ENCODE results near the gene APH1B. TPM values are rescaled to one million over a fixed set of nuclear protein-coding genes. Genes with fewer than 3 reads are reported as not detected.
A peak's percentile ranks its signal among the peaks of the same experiment; 100 is the strongest.

Gene APH1B
- total and polyA plus RNA-seq, 9 of the 15 experiments (the other 6 are each of a cell fraction or from before 2014, with no cell fraction given): 5.1 to 9.7 (median 7.0) TPM

DNA sequence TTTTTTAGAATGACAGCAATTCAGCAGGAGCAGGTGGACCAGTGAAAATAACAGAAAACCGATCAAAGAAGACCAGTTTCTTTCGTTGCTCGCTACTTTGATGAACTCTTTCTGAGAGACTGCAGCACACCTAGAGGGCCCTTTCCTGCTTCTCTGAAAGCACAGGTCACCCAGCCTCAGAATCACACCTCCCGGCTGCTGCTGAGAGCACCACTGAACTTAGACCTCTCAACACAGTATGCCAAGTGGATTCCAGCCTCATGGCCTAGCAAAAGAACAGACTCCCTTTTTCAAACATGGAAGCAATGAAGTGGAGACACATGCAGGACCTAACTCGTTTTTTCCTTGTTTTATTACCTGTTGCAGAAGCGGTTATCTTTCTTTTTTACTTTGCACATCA, 13.9 kb upstream of the APH1B start (continued):
- no peak for TF ChIP-seq ZNF444 (CRISPR knock-in tag; IDR thresholded peaks at IDR 0.05)
- TF ChIP-seq ZNF316 (IDR thresholded peaks at IDR 0.05): no peak

- Histone ChIP-seq H3K36me3 (ENCODE audit: control insufficient read depth, insufficient read depth, low read length) (peaks cover 48% of the 10 kb centered on the region), H3K4me3 (no peak overlapping the region), H3K4me1 (replicated peaks in 1 of 2; ENCODE audit: control insufficient read depth in 2 of 2, insufficient read depth in 2 of 2, low read length in 2 of 2) (no peaks in the 10 kb centered on the region), H3K4me2 (ENCODE audit: insufficient read depth, low read length) (no peak overlapping the region), H3K27me3 (ENCODE audit: control insufficient read depth in 2 of 2, insufficient read depth in 2 of 2, low read length in 2 of 2) (no peaks in the 10 kb centered on the region), H3K27ac (ENCODE audit: extremely low read depth, low read depth, low read length) (no peak overlapping the region), H4K20me1 (replicated peaks; ENCODE audit: control insufficient read depth, insufficient read depth, low read length) (no peaks in the 10 kb centered on the region), H3K79me2 (ENCODE audit: control insufficient read depth, insufficient read depth, low read length) (no peaks in the 10 kb centered on the region), H3K9me3 (replicated peaks; ENCODE audit: control insufficient read depth, insufficient read depth, low read depth, low read length) (no peaks in the 10 kb centered on the region), H3K9ac (ENCODE audit: insufficient read depth in 1 of 2, low read depth in 2 of 2, low read length in 2 of 2) (no peak overlapping the region), H3K9me1 (ENCODE audit: control insufficient read depth, insufficient read depth, low read length) (no peaks in the 10 kb centered on the region), H2AFZ (ENCODE audit: low read depth, low read length) (no peak overlapping the region)
- ChIA-PET POLR2A (interaction anchor here (0.9 to 1.5 kb wide), 3 partner anchors 8 to 12 kb away, joined by 3 to 4 read pairs (median 3); no protein-coding TSS in a partner anchor), CTCF (ENCODE audit: low intra/inter-chr PET ratio) (no interaction called here)
- TF ChIP-seq GTF2B (IDR thresholded peaks at IDR 0.05; ENCODE audit: extremely low read depth, insufficient read length) (no peak), MTA3 (IDR thresholded peaks at IDR 0.05; ENCODE audit: borderline replicate concordance) (no peak), HMG20B (CRISPR knock-in tag; IDR thresholded peaks at IDR 0.05) (no peak), PURB (CRISPR knock-in tag; IDR thresholded peaks at IDR 0.05; ENCODE audit: low read depth) (no peak), HCFC1 (IDR thresholded peaks at IDR 0.05; ENCODE audit: low read depth, low read length) (no peak)
- intact Hi-C loops (cut with micrococcal nuclease): no loop called here
- FAIRE-seq (peak; percentile 26), ATAC-seq (no peak), DNase-seq (ENCODE audit: extremely low read depth in 1 of 4, low spot score in 3 of 4) (no peak)
- in situ Hi-C loops (cut with MboI): no loop called here
- no TSS peak for BruUV-seq (replicated peaks)
- WGBS (ENCODE audit: insufficient coverage, low coverage, missing lambda C conversion rate): 63% methylated on average over 1 of the region's 1 CpG
Measured at GRCh38 chr15:63264688-63265293, 12.6 kb upstream of the APH1B start.
